Measurements from ENCODE around the gene SLC6A13. TPM values are rescaled to one million over a fixed set of nuclear protein-coding genes. Genes with fewer than 3 reads are reported as not detected.

Gene SLC6A13
- total RNA-seq, 1 donor from 2014 or later = 0.39 TPM

DNA sequence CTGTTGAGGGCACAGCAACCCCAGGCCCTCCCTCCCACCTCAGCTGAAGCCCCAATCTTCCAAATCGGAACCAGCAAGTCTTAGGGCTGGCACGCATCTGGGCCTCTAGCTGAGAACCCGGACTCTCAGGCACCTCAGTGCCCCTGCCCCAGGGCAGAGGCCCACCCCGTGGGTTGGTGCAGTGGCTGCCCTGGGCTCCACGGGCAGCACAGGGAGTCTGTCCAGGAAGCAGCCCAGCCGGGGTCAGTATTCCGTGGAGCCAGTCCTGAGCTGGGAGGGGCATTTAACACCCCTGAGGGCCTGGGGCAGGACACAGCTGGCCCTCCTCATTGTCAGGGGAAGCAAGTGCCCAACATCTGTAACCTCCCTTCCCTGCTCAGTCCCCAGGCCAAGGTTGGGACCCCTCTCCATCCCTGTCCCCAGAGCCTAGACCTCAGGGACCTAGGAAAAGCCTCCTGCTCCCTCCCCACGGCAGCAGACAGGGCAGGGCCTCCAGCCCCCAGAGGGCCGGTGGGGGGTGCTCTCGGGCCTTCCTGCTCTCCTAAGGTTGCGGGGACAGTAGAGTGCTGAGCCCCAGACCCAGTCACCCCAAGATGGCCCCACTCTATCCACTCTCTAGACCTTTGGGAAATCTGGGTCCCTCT, 85.2 kb downstream of the SLC6A13 start:
- no peak for DNase-seq

DNA sequence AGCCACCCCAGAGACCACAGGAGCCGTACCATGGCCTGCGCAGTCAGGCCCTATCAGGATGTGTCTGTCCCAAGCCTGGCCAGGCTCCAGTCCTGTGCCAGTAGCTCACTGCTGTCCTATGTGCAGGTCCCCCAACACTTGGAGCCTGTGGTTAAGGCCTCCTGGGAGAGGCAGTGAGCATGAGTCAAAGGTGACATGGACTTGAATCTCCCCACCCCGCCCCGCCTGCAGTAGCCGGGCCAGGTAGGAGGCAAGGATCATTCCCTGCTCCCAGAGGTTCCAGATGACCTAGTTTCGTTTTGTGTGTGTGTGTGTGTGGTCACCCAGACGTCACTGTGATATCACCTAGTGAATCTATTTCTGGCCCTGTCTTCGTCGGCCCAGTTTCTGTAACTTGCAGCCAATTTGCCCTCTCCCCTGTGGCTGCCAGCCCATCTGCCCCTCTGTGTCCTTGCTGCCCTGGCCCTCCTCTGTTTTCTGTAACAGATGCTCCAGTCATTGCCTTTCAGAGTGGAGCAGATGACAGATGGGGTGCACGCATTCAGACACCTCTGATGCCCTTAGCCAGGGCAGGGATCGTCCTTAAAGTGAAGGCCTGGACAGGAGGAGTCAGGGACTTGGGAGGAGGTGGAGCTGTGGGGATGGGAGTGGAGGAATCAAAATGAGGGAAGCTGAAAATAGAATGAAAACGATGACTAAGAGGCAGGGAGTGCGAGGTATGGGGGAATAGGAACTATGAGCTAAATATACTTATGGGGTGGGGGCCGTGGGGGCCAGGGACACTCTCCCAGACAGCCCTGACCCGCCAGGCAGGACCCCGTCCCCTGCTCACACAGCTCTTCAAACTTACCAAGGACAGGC, 86.1 kb downstream of the SLC6A13 start:
- DNase-seq = no peak

DNA sequence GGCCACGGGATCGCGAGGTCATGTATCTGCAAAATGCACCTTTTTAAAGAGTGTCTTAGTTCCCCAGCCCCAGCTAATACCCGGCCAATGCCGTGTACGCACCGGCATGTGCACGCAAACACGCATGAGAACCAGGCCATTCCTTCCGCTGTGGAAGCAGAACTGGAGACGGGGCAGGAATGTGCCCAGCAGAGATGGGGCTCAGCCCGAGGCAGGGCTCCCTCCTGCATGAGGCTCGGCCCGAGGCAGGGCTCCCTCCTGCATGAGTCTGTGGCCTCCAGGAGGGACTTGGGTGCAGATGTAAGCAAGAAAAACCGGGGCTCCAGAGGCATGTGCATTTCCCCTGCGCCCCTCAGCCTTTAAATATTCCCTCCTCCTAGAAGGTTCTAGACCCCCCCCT, 86.9 kb downstream of the SLC6A13 start:
- no peak for DNase-seq

DNA sequence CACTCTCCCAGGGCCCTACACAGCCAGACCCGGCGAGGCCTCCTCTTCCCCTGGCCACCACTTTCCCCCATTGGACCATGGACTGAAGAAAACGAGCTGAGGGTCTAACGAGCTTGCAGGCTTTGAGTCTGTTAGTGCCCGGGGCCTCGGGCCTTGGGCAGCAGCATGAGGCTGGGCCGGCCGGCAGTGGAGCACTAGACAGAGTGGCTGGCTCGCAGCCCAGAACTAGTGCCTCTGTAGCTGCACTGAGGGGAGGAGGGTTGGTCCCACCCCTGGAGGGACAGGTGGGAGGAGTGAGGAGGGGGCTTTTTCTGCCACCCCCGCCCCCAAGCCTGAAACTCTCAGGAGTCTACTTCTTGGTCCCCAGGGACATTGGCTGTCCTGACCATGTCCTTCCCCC, 87.4 kb downstream of the SLC6A13 start:
- DNase-seq = no peak

DNA sequence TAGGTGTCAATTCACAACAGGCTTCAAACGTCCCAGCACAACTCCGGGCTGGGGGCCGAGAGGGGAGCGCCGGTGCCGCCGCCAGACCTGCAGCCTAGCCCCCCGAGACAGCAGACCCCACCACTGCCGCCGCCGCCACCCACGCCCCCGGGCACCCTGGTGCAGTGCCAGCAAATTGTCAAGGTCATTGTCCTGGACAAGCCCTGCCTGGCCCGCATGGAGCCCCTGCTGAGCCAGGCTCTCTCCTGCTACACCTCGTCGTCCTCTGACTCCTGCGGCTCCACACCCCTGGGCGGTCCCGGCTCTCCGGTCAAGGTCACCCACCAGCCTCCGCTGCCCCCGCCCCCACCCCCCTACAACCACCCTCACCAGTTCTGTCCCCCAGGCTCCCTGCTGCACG, 88.0 kb downstream of the SLC6A13 start:
- no peak for DNase-seq

DNA sequence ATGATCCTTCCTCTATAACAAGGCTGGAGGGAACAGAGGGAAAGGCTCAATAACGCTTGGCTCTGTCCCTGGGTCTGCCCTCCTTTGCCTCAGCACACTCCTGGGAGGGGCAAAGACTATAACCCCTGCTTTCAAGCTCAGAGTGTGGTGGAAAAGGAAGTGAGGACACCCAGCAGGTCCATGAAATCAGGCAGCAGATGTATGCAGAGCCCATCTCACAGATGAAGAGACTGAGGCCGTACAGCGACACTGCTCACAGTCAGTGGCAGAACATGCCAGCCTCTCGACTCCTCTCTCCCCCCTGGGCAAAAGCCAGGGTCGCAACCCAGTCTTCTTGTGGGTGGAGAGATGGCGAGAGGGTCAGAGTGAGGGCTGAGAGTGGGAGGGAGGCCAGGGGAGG, 88.5 kb downstream of the SLC6A13 start:
- no peak for DNase-seq

DNA sequence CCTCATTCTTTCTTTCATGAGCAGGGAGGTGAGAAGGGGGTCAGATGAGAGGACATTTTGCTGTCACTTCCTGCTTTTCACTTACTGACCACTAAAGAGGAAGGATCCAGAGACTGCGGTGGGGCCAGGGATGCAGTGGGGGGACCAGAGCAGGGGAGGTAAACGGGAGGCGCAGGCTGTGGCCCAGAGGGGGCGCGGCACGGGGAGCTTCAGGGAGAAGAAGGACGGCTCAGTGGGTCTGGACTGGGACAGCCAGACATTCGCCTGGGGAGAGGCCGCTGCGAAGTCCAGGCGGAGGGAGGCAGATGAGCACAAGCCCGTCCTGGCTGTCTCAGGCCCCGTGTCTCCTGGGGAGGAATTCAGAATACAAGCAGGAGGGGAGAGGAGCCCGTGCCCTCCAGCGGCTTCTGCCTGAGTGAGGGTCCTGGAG, 89.9 kb downstream of the SLC6A13 start:
- DNase-seq = no peak

DNA sequence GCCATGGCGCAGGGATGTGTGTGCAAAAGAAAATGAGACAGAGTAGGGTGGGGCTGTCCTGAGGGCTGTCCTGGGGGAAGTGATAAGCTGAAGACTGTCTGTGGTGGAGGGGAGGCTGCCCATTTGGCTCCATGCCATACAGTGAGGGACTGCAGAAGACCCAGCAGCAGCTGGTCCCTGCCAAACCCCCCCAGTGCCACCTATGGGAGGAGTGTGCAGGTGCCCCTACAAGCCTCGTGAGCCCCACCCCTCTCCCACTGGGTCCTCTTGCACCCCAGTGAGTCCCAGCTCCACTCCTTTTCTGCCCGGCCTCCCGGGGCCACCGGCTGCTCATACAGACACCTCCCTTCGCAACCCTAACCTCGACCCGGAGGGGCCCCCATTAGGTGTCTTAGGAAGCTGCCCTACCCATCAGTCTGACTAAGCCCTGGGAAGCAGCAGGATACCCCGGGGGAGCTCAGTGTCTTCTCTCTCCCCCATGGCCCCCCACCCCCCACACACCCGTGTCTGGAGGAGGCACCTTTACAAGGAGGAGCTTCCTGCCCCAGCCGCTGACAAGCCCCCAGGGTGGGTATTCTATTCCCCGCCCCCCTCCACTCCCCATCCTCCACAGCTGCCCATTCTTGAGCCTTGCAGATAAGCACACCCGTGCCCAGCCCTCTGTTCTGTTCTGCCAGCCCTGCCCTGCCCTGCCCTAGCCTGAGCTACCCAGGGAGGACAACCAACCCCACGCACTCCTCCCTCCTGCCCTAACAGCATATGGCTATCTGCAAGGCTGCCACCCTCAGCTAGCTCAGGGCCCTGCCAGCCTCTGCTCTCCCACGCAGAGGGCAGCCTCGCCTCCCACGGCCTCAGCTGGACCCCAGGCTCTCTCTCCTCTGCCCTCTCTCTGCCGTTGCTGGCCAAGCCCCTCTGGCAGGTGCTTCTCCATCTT, 90.6 kb downstream of the SLC6A13 start:
- DNase-seq = no peak

DNA sequence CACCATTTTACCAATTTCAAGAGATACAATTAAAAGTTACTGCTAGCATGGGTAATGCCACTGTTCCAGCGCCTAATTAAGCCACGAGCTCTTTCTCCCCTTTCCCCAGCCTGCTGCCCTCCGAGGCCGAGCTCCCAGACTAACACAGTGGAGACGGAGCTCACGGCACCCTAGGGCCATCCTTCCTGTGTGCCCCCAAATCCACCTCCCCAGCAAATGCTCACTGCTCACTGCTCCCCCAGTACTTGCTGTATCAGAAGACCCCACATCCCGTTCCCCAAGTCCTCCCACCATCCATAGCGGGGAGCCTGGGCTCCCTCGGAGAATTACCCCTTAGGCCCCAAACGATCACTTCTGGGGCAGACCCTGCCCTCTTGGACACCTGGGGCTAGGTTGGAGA, 91.4 kb downstream of the SLC6A13 start:
- no peak for DNase-seq

Other genes starting within 250 kb of the SLC6A13 start
- gene IQSEC3, start 196.1 kb downstream of the SLC6A13 start, total RNA-seq = 2.5 TPM
- gene SLC6A12, start 48.7 kb downstream of the SLC6A13 start, total RNA-seq = 0.10 TPM
- gene KDM5A, start 126.5 kb upstream of the SLC6A13 start, total RNA-seq = 55.0 TPM
- gene CCDC77, start 138.8 kb upstream of the SLC6A13 start, total RNA-seq = 9.0 TPM
- gene B4GALNT3, start 197.1 kb upstream of the SLC6A13 start, total RNA-seq = 12.7 TPM

Measured in skin of body (tissue), 2 donors.